ENCODE measurements around the gene CDC34. TPM values are rescaled to one million over a fixed set of nuclear protein-coding genes. Genes with fewer than 3 reads are reported as not detected.

CDC34 gene
- total RNA-seq, 1 experiment from 2014 or later = 56.4 TPM

GRCh38 chr19:542173-542866 is 10.8 kb downstream of the CDC34 start:
- no peak for DNase-seq (ENCODE audit: low read depth)

- no peak for DNase-seq (ENCODE audit: low read depth)
Measured at GRCh38 chr19:543910-544608, 12.5 kb downstream of the CDC34 start, which contains the start of gene GZMM. Gene GZMM (plus strand): TSS chr19:544053. CDS start chr19:544072, 19 bp downstream.

GRCh38 chr19:547117-547516 is 15.6 kb downstream of the CDC34 start:
- DNase-seq (ENCODE audit: low read depth) = no peak

- no peak for DNase-seq (ENCODE audit: low read depth)
Measured at GRCh38 chr19:547836-548720, 16.5 kb downstream of the CDC34 start.

- no peak for DNase-seq (ENCODE audit: low read depth)
Measured at GRCh38 chr19:548886-549830, 17.6 kb downstream of the CDC34 start.

- DNase-seq (ENCODE audit: low read depth) = no peak
Measured at GRCh38 chr19:554817-555216, 23.3 kb downstream of the CDC34 start.

- no peak for DNase-seq (ENCODE audit: low read depth)
Measured at GRCh38 chr19:555474-555808, 23.9 kb downstream of the CDC34 start.

GRCh38 chr19:556611-557382 is 25.2 kb downstream of the CDC34 start:
- DNase-seq (ENCODE audit: low read depth) = no peak

- DNase-seq (ENCODE audit: low read depth) = peak; percentile 49
Measured at GRCh38 chr19:558770-559439, 27.3 kb downstream of the CDC34 start.

- no peak for DNase-seq (ENCODE audit: low read depth)
Measured at GRCh38 chr19:560121-560520, 28.6 kb downstream of the CDC34 start.

GRCh38 chr19:566403-566802 is 34.8 kb downstream of the CDC34 start:
- no peak for DNase-seq (ENCODE audit: low read depth)

GRCh38 chr19:566844-567243 is 35.3 kb downstream of the CDC34 start:
- no peak for DNase-seq (ENCODE audit: low read depth)

GRCh38 chr19:567296-567900 is 35.8 kb downstream of the CDC34 start:
- no peak for DNase-seq (ENCODE audit: low read depth)

- no peak for DNase-seq (ENCODE audit: low read depth)
Measured at GRCh38 chr19:570251-570686, 38.7 kb downstream of the CDC34 start.

GRCh38 chr19:570937-571565 is 39.5 kb downstream of the CDC34 start:
- DNase-seq (ENCODE audit: low read depth) = peak; percentile 39

- DNase-seq (ENCODE audit: low read depth) = peak; percentile 47
Measured at GRCh38 chr19:571566-571974, 40.0 kb downstream of the CDC34 start.

- peak; percentile 98 for DNase-seq (ENCODE audit: low read depth)
Measured at GRCh38 chr19:572140-572742, 40.7 kb downstream of the CDC34 start, which contains the start of gene BSG. Gene BSG (plus strand): TSS chr19:572596. CDS start chr19:572635, 39 bp downstream.

GRCh38 chr19:572743-573518 is 41.4 kb downstream of the CDC34 start:
- peak; percentile 63 for DNase-seq (ENCODE audit: low read depth)
